Stimulated activated CD4-positive, alpha-beta T cell treated with anti-CD3 and anti-CD28 coated beads, TNF-alpha, amount 100 ng/mL, for 24 hours (primary cell): ENCODE results near the gene IBSP.

Source experiments
- DNase-seq, 3 experiments: peaks; one replicate each; pipeline ENCODE4 v3.0.0-alpha.2; 2020; ENCODE audit warnings: low read depth in 3 of 3

IBSP gene

DNA sequence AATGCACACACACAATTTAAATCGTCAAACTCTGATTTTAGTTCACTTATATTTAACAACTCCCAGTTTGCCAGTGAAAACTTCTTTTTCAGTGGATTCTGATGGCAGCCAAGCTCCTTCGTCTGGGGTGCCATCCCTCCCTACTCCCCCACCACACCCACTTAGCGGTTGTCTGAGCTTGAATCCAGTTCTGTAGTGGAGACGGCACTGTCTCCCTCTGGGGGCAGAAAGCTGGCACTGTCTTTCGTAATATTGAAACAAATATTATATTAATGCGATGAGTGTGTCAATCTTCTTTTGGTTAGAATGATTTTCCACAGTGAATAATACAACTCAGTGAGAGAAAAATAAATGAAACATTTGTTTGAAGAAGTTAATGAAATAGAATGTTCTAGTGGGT, 38.9 kb downstream of the IBSP start:
- no peak for DNase-seq

DNA sequence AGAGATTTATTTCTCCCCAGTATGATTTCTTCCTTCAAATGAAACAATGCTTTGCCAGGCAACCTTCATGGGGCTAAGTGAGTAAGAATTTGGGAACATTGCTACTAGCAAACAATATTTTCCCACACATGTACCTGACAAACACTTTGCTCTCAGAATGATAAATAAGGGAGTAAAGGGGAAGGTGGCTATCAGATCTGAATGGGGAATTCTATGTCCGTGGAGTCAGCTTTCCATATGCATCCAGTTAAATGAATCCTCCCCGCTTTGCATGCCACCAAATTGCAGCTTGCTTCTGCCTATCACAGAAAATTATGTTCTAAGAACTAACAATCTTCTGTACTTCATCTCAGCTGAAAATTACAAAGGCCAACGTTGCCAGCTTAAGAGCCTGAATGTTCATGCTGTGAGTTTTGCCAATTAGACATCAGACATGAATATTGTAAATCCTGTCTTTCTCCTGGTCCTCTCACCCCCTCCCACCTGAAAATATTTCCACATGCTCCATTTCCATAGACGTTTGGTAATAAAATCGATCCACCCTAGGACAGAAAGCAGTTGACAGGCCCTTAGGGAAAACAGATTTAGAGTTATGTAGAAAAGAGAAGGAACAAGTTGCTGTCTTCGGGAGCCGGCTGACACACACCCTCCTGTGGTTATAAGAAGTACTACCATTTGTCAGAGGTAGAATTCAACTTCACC, 39.7 kb downstream of the IBSP start:
- DNase-seq, result no peak

DNA sequence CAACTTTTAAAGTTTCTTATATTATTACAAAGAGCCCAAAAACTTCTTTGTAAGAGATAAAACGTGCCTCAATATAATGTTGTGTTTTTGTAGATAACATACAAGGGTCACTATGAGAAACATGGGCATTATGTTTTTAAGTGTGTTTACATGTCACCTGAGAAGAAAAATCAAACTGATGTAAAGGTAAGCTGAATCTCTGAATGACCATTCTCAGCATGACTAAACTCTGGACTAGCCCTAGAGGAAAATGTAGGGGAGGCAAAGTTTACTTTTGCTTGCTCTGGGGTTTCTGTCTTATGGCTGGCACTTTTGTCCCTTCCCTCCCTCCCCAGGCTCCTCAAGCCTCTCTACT, 40.2 kb downstream of the IBSP start:
- no peak for DNase-seq

DNA sequence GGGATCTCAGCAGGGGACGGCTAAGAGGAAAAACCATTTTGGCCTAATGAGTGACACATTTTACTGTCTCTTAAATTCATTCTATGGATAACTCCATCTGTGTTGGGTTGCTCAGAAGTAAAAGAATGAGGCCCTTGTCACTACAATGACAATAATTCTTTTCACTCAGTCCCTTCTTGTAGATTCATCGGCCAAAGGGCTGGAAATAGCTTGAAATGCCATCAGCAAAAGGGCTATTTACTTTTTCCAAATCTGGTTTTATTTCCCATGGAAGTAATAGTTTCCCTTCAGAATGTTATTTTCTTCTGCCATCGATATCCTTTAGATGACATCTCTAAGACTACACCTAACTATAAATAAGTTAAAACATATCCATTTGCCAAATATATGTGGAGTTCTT, 40.8 kb downstream of the IBSP start:
- DNase-seq, result no peak

DNA sequence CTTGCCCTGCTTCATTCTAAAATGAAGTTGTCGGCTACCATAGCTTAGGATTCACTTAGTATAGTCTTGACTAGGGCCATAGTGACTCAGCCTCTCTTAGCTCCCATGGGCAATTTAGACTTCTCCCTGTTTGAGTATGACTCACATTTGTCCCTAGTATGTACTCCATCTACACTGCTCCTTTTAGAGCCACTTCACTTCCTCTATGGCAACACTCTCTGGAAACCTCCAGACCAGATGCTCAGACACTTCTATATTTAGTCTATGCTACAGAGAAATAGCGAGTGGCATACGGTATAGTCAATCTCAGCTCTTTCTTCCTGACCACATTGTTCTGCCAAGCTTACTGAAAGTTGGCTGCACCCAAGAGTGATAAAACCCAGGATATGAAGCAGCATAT, 44.6 kb downstream of the IBSP start:
- DNase-seq, result no peak

DNA sequence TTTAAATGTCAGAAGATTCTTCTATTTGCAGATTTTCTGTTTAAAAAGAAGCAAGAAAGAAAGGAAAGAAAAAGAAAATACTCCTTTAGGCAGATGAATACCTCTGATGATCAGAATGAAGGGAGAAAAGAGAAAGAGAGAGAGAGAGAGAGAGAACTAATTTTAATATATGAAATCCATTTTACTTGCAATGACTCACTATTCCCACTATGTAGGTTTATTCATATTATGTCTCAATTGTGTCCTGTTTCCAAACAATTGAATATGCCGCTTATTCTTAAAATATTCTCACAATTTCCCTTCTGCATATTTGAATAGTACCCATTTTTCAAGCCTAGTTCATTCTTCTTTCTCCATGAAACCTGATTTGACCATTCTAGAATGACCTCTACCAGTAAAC, 45.1 kb downstream of the IBSP start:
- DNase-seq, result no peak

DNA sequence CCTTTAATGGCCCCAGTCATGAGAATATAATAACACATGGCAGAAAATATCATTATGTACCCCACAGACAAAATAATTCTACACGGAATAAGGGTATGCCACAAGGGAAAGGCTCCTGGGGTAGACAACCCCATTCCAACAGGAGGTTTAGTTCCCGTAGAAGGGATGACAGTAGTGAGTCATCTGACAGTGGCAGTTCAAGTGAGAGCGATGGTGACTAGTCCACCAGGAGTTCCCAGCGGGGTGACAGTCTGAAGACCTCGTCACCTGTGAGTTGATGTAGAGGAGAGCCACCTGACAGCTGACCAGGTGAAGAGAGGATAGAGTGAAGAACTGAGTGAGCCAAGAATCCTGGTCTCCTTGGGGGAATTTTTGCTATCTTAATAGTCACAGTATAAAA, 46.9 kb downstream of the IBSP start:
- DNase-seq, result no peak

DNA sequence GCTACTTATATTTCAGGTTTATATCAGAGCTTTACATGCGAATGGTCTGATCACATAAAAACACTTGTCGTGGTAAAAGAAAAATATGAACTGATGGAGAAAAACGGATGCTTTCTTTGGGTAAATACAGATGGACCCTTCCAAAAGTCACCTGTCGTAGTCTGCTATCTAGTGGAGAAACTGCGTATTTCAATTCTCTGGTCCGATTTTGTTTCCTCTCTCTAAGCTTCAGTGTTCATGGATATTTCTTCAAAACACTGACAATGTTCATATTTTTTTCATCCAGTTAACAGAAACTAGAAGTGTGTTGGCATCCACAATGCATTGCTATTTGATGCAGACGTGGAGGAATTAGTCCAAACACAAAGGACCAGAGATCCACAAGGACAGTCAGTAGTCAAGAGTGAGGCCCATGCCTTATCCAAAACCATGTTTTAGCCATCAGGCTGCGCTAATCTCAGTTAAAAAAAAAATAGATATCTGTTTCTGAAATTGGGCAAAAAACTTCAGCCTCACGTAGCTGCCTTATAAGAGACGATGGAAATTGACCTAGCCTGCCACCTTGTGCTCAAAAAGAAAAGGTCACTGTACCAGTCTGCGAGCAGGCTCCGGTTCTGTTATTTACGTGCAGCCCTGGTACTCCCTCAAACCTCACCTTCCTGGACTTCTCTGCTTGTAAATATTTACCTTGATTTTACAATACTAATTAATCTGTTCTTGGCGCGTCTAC, 49.4 kb downstream of the IBSP start:
- peak in 1 of 3 experiments; percentile 16 for DNase-seq

DNA sequence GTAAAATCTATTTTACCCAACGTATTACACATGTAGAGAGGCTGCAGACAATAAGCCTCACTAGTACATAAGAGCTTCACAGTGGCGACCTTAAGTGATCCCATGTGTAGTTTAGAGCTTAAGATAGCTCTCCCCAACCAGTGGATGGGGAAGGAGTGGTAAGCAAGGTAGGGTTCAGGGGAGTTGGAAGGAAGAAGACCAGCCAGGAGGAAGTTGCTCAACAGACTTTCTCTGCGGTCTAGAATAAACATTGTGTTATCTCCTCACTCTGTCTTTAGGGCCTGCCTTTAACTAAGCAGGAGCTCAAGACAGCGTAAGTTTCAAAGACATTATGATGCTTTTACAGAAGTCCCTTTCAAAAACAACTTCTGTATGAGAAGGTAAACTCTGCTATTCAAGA, 50.3 kb downstream of the IBSP start:
- DNase-seq, result no peak

DNA sequence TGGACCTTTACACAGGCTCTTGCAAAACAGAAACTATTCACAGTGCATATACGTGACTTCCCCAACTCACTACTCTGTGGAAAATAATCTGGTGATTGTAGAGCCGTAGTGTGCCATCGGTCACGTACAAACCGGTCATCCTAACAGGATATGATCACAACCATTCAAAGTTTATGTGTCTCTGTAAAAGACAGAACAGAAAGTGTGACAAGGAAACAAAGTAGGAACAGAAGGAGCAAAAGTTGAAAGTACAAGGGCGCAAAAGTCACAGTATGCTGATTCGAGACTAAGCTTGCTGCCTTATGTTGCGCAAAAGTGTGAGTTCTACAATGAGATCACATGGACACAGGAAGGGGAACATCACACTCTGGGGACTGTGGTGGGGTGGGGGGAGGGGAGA, 52.0 kb downstream of the IBSP start:
- no peak for DNase-seq

DNA sequence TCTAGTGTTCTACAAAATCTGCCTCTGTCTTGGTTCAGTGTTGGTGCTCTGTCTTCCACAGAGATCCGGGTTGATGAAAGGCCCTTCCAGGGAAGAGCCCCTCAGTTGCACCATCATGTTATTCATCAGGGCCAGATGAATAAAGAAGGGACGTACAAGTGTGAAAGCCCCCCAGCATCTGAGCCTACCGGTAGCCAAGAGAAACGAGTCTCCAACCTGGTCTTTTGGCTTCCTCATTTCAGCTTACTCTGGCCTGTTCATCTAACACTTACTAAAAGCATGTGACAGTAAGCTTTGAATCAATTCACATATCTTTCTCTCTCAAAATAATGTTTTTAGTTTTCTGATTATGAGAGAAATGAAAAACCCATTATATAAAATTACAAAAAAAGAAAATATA, 52.6 kb downstream of the IBSP start:
- no peak for DNase-seq

DNA sequence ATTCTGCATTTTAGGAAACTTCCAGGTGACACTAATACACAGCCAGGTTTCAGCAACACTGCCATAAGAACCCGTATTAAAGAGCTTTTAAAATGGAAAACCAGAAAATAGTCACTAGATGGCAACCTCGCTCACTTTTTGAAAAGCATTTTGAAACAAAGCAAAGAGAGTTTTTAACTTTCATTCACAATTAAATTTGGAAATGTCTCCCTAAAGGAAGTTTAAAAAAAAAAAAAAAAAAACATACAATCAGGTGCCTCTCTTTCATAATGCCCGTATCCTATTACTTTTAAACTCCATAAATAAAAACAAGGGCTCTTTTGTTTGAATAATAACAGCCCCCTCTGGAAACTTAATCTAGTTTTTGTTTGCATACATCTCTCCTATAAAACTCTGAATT, 53.8 kb downstream of the IBSP start:
- DNase-seq, result no peak

DNA sequence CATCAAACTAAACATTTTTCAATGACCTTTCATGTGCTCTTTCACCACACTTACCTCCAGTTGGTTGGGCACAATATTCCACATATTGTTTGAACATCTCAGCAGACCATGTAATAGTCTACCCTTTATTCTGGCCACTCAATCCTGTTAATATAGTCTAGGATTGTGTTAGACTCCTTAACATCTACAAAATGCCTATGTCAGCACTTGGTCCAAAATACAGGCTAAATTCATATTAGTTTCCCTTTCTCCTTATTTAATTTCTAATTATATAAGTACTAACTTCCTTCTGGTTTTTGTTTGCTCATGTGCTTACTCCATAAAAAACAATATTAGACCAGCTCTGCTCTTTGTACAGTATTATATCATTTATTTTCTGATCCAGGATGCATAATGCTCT, 54.5 kb downstream of the IBSP start:
- DNase-seq, result no peak

DNA sequence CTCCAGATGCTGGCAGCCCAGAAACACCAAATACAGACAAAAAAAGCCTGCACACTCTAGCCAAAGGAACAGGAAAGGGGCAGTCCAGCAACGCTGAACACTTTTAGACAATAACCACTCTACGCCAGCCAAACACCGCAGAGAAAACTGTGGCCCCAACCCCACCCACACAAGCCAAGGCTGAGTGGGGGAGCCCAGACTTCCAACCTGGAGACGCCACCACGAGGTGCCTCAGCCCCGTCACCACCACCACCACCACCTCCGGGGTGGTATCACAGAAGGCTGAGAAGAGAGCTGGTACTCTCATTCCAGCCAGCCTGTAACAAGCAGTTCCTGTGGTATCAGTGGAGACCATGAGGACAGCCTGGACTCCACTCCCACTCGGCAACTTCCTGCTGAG, 56.2 kb downstream of the IBSP start:
- no peak for DNase-seq

DNA sequence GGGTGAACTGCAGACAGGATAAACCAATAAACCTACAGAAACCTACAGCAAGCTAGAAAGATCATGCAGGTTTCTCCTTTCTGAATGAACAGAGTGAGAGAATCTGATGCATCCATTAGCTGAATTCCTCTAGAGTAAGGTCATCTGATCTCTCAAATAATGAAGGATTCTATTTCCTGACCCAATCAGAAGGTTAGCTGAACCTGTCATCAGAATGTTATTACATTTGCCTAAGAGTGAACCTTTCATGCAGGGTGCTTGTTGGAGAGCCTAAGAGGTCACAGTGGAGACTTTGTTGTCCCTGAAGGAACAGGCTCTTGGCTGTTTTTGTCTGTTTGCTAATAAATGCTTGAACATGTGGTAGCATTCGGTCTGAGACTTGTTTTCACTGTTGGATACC, 57.5 kb downstream of the IBSP start:
- no peak for DNase-seq

DNA sequence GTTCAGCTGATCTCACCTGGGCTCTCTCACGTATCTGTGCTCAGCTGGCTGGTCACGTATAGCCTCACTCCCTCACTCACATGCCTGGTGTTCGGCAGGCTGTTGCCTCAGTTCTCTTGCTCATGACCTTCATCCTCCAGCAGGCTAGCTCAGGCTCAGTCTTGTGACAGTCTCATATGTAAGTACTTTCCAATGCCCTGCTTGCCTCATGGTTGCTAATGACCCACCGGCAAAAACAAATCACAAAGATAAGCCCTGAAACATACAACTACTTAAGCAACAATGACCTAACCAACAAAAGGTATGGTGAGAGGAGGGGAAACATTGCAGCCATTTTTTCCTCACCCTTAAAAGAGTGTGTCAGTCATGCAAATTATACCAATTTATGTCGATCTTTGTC, 58.4 kb downstream of the IBSP start:
- no peak for DNase-seq
